Activated T-helper 1 cell treated with anti-CD3 and anti-CD28 coated beads, Interleukin-12 subunit alpha, Interleukin-12 subunit beta, Interleukin-2, Interleukin-4 antibody, amounts not matched to agents 30 ng/mL and 10 ng/mL and 1 ng/mL, durations not matched to agents 14 hours and 24 hours and 36 hours (primary cell): ENCODE results near the gene EDEM1. TPM values are rescaled to one million over a fixed set of nuclear protein-coding genes. Genes with fewer than 3 reads are reported as not detected.

Source experiments
- DNase-seq: peaks from one replicate; pipeline ENCODE4 v3.0.0; 2021; ENCODE audit warnings: low spot score
- H3K27ac Mint-ChIP-seq: one replicate; pipeline ENCODE4 v1.8.0; 2021; ENCODE audit warnings: mild to moderate bottlenecking, mixed read lengths
- H3K27me3 Mint-ChIP-seq: one replicate; pipeline ENCODE4 v1.8.0; 2022; ENCODE audit warnings: mild to moderate bottlenecking, moderate library complexity, mixed read lengths; ENCODE audit not compliant: insufficient read depth
- H3K36me3 Mint-ChIP-seq: one replicate; pipeline ENCODE4 v1.8.0; 2021; ENCODE audit warnings: low read depth, mixed read lengths
- H3K4me1 Mint-ChIP-seq: one replicate; pipeline ENCODE4 v1.8.0; 2021; ENCODE audit warnings: low read depth, mixed read lengths
- H3K4me3 Mint-ChIP-seq: one replicate; pipeline ENCODE4 v1.8.0; 2021; ENCODE audit warnings: mild to moderate bottlenecking, moderate library complexity, mixed read lengths
- H3K9me3 Mint-ChIP-seq: one replicate; pipeline ENCODE4 v1.8.0; 2021; ENCODE audit warnings: mixed read lengths
- intact Hi-C: fragments of 100-400 bp; cut with micrococcal nuclease; formaldehyde crosslinking; loops from one replicate; pipeline ENCODE4 v1.15.1; 2024
- total RNA-seq: library from RNA; stranded (reverse); gene quantifications from 2 replicates; pipeline ENCODE4 v1.2.3, GENCODE V29; 2022

The EDEM1 gene
- total RNA-seq, 1 donor from 2014 or later, result 169 TPM

GRCh38 chr3:5213574-5213966 is 26.1 kb downstream of the EDEM1 start:
- Mint-ChIP-seq H3K4me3 (no peak overlapping the region), H3K4me1 (peaks cover under 1% of the 10 kb centered on the region), H3K27ac (peak overlapping the region; percentile 62), H3K36me3 (peaks cover 79% of the 10 kb centered on the region), H3K27me3 (no peaks in the 10 kb centered on the region), H3K9me3 (no peaks in the 10 kb centered on the region)
- intact Hi-C loops, result no loop called here
- no peak for DNase-seq

DNA sequence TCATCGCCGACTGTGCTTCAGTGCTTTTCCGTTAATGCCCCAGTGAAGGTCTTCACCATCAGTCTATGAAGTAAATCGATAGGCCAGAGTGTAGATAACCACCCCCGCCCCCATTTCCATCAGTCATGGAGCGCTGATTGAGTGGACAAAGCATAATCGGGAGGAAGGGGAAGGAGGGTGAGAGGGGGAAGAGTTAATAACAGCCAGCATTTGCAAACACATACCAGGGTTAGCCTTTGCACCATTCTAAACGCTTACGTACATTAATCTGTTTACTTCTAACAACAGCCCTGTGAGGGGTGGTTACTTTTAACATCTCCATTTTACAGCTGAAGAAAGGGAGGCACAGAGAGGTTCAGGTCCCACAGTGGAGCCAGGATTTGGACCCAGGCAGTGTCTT is 26.8 kb downstream of the EDEM1 start:
- H3K4me1 Mint-ChIP-seq, result no peaks in the 10 kb centered on the region
- H3K4me3 Mint-ChIP-seq, result no peak overlapping the region
- no peak for DNase-seq
- no peak overlapping the region for H3K27ac Mint-ChIP-seq
- peaks cover 74% of the 10 kb centered on the region for H3K36me3 Mint-ChIP-seq
- intact Hi-C loops, result no loop called here
- H3K9me3 Mint-ChIP-seq, result no peaks in the 10 kb centered on the region
- no peaks in the 10 kb centered on the region for H3K27me3 Mint-ChIP-seq

- Mint-ChIP-seq H3K27ac (peak overlapping the region; percentile 13), H3K27me3 (no peaks in the 10 kb centered on the region), H3K36me3 (peaks cover 50% of the 10 kb centered on the region), H3K4me1 (no peaks in the 10 kb centered on the region), H3K4me3 (no peak overlapping the region), H3K9me3 (no peaks in the 10 kb centered on the region)
- no peak for DNase-seq
- intact Hi-C loops, result no loop called here
Measured at GRCh38 chr3:5217824-5218595, 30.5 kb downstream of the EDEM1 start.

- Mint-ChIP-seq H3K36me3 (peaks cover 42% of the 10 kb centered on the region), H3K27ac (no peak overlapping the region), H3K4me1 (no peaks in the 10 kb centered on the region), H3K9me3 (no peaks in the 10 kb centered on the region), H3K27me3 (no peaks in the 10 kb centered on the region), H3K4me3 (no peak overlapping the region)
- DNase-seq, result no peak
- intact Hi-C loops, result no loop called here
Measured at GRCh38 chr3:5218815-5219214, 31.3 kb downstream of the EDEM1 start.

GRCh38 chr3:5219216-5219615 is 31.7 kb downstream of the EDEM1 start:
- intact Hi-C loops, result no loop called here
- no peak for DNase-seq
- H3K27me3 Mint-ChIP-seq, result no peaks in the 10 kb centered on the region
- no peak overlapping the region for H3K4me3 Mint-ChIP-seq
- no peak overlapping the region for H3K27ac Mint-ChIP-seq
- no peaks in the 10 kb centered on the region for H3K9me3 Mint-ChIP-seq
- peaks cover 38% of the 10 kb centered on the region for H3K36me3 Mint-ChIP-seq
- no peaks in the 10 kb centered on the region for H3K4me1 Mint-ChIP-seq

- Mint-ChIP-seq H3K4me1 (no peaks in the 10 kb centered on the region), H3K27me3 (no peaks in the 10 kb centered on the region), H3K36me3 (peaks cover 31% of the 10 kb centered on the region), H3K9me3 (no peaks in the 10 kb centered on the region), H3K27ac (no peak overlapping the region), H3K4me3 (no peak overlapping the region)
- intact Hi-C loops, result no loop called here
- no peak for DNase-seq
Measured at GRCh38 chr3:5220193-5220592, 32.7 kb downstream of the EDEM1 start.

GRCh38 chr3:5220667-5221431 is 33.3 kb downstream of the EDEM1 start:
- Mint-ChIP-seq H3K4me3 (no peak overlapping the region), H3K27me3 (no peaks in the 10 kb centered on the region), H3K27ac (no peak overlapping the region), H3K9me3 (no peaks in the 10 kb centered on the region), H3K36me3 (peaks cover 25% of the 10 kb centered on the region), H3K4me1 (no peaks in the 10 kb centered on the region)
- intact Hi-C loops, result no loop called here
- DNase-seq, result no peak

GRCh38 chr3:5221701-5222100 is 34.2 kb downstream of the EDEM1 start:
- Mint-ChIP-seq H3K9me3 (no peaks in the 10 kb centered on the region), H3K4me3 (no peak overlapping the region), H3K27ac (no peak overlapping the region), H3K27me3 (no peaks in the 10 kb centered on the region), H3K4me1 (no peaks in the 10 kb centered on the region), H3K36me3 (peaks cover 20% of the 10 kb centered on the region)
- no peak for DNase-seq
- intact Hi-C loops, result no loop called here

DNA sequence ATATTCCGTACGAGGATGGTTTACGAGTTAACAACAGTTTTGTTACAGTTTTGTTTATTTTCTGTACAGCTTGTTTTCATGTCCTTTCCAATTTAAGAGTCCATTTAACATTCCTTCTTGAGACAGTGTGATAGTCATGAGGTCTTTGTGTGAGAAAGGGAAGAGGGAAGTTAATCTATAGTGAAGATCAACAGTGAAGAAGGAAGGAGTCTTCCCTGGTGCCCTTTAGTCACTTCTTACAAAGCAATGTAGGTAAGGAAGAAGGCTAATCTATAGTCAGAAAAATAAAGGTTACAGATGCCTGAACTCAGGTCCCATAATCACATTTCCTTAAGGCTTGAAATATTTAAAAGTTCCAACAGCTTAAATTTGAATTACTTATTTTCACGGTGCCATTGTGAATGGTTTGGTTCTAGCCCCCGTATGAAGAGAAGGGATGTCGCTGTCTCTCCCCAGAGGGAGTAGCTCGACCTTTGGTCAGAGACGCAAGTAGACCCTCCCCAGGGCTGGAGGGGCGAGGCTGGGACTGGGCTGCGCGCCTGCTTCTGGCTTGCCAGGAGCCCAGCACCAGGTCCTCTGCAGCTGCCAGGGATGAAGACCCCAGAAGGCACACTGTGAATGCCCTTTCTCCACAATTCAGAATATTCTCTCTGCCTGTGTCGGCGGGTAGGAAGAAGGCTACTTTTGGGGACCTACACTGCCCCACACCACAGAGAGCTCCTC is 34.9 kb downstream of the EDEM1 start:
- Mint-ChIP-seq H3K9me3 (no peaks in the 10 kb centered on the region), H3K27ac (no peak overlapping the region), H3K4me1 (no peaks in the 10 kb centered on the region), H3K36me3 (peaks cover 14% of the 10 kb centered on the region), H3K27me3 (no peaks in the 10 kb centered on the region), H3K4me3 (no peak overlapping the region)
- intact Hi-C loops, result no loop called here
- DNase-seq, result no peak

DNA sequence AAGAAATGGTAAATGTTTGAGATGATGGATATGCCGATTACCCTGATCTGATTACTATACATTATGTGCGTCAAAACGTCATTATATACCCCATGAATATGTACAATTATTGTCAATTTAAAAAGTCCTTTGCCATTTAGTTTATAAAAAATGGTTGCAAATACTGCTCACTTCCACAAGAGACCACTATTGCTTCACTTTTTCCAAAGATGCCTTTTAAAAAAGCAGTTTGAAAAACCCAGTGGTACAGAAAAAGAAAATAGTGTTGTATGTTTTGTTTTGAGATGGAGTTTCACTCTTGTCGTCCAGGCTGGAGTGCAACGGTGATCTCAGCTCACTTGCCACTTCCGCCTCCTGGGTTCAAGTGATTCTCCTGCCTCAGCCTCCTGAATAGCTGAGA is 39.3 kb downstream of the EDEM1 start:
- Mint-ChIP-seq H3K36me3 (no peaks in the 10 kb centered on the region), H3K4me3 (no peak overlapping the region), H3K27ac (no peak overlapping the region), H3K9me3 (no peaks in the 10 kb centered on the region), H3K27me3 (peaks cover 2% of the 10 kb centered on the region), H3K4me1 (no peaks in the 10 kb centered on the region)
- no peak for DNase-seq
- intact Hi-C loops, result no loop called here

GRCh38 chr3:5227812-5228211 is 40.3 kb downstream of the EDEM1 start:
- Mint-ChIP-seq H3K4me1 (no peaks in the 10 kb centered on the region), H3K9me3 (no peaks in the 10 kb centered on the region), H3K27me3 (peaks cover 2% of the 10 kb centered on the region), H3K4me3 (no peak overlapping the region), H3K27ac (no peak overlapping the region), H3K36me3 (no peaks in the 10 kb centered on the region)
- no peak for DNase-seq
- intact Hi-C loops, result no loop called here

GRCh38 chr3:5229414-5229813 is 41.9 kb downstream of the EDEM1 start:
- H3K9me3 Mint-ChIP-seq, result no peaks in the 10 kb centered on the region

DNA sequence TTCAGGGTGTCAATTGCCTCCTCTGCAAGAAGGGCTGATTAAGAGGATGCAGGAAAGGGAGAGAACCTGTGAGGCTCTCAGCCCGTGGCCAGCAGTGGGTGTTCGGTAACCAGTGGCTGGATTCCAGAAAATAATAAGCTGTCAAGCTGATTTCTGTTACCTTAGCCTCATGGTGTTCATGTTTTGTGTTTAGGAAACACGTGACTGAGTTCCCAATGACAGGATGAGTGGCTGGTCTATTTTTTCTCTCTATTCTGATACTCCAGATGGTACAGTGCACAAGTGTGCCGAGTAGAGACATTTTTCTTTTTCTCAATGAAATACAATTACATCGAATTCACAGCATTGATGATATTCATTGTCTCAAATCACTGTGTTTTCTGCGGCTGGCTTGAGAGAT is 43.6 kb downstream of the EDEM1 start:
- intact Hi-C loops, result no loop called here
- Mint-ChIP-seq H3K27ac (no peak overlapping the region), H3K4me3 (no peak overlapping the region), H3K27me3 (peaks cover 2% of the 10 kb centered on the region), H3K4me1 (no peaks in the 10 kb centered on the region), H3K36me3 (no peaks in the 10 kb centered on the region), H3K9me3 (no peaks in the 10 kb centered on the region)
- no peak for DNase-seq

More at GRCh38 chr3:5229414-5229813, 41.9 kb downstream of the EDEM1 start:
- Mint-ChIP-seq H3K27me3 (peaks cover 2% of the 10 kb centered on the region), H3K4me1 (no peaks in the 10 kb centered on the region), H3K27ac (no peak overlapping the region), H3K36me3 (no peaks in the 10 kb centered on the region), H3K4me3 (no peak overlapping the region)
- intact Hi-C loops, result no loop called here
- DNase-seq, result no peak
